ENCODE data around the gene NR6A1. TPM values are rescaled to one million over a fixed set of nuclear protein-coding genes. Genes with fewer than 3 reads are reported as not detected.

Gene NR6A1
- total RNA-seq, 1 experiment from 2014 or later = 99.3 TPM

DNA sequence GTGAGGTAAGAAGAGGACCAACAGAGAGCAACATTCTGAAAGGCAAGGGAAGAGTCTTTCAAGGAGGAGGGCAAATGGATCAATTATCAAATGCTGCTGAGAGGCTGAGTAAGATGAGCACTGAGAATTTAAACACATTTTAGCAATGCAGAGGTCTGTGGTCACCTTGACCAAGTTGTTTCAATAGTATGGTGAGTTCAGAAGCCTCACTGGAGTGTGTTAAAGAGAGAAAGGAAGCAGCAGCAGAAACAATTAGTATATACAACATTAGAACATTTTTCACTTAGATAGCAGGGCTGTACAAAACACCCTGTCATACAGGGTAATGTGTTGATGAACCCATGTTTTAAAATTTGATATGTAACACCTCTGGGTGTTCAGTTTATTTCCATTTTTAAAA is 131.5 kb downstream of the NR6A1 start:
- Mint-ChIP-seq H3K27ac (peak overlapping the region in 2 of 3 experiments; percentile 1 to 2; a peak in 2 of 7 replicates), H3K4me1 (peaks cover 3 to 7% of the 10 kb centered on the region in 2 experiments; a peak in 3 of 4 replicates), H3K36me3 (ENCODE audit: insufficient read depth in 1 of 3, low read depth in 3 of 3) (peaks cover 0 to 7% (median 2%) of the 10 kb centered on the region in 3 experiments; a peak in 3 of 7 replicates), H3K27me3 (ENCODE audit: low read depth) (no peaks in the 10 kb centered on the region), H3K9me3 (no peaks in the 10 kb centered on the region), H3K4me3 (no peak overlapping the region)
- no peak overlapping the region for H2BK12ac ChIP-seq (ENCODE audit: insufficient read length, low read depth, low read length)
- DNase-seq = no peak
- no peak overlapping the region for H2BK5ac ChIP-seq (ENCODE audit: insufficient read length, low read length)
- H4K91ac ChIP-seq (ENCODE audit: insufficient read length, low read depth, low read length) = no peak overlapping the region
- H2BK15ac ChIP-seq (ENCODE audit: low read depth, low read length) = no peak overlapping the region
- no peak overlapping the region for H3K18ac ChIP-seq (ENCODE audit: insufficient read length, low read depth, low read length)
- H3K56ac ChIP-seq (ENCODE audit: insufficient read length, low read depth, low read length) = no peak overlapping the region
- no peaks in the 10 kb centered on the region for H3K27me3 ChIP-seq (ENCODE audit: insufficient read depth, low read length)
- H2AFZ ChIP-seq (ENCODE audit: low read length) = no peak overlapping the region
- H2BK120ac ChIP-seq (ENCODE audit: low read depth, low read length, poor library complexity, severe bottlenecking) = no peak overlapping the region
- no peak overlapping the region for H3T11ph ChIP-seq (ENCODE audit: low read length)
- no peaks in the 10 kb centered on the region for H4K20me1 ChIP-seq (ENCODE audit: control insufficient read depth, insufficient read depth, insufficient read length)
- no peaks in the 10 kb centered on the region for H3K4me1 ChIP-seq (ENCODE audit: insufficient read depth, low read length)
- H2AK5ac ChIP-seq (ENCODE audit: insufficient read length, low read length) = no peak overlapping the region
- peaks cover 5% of the 10 kb centered on the region; the same call in 1 of the 2 replicates for H3K79me2 ChIP-seq (ENCODE audit: insufficient read depth, low read length)
- no peak overlapping the region for H3K27ac ChIP-seq (ENCODE audit: insufficient read length, low read depth, low read length)
- H3K14ac ChIP-seq (ENCODE audit: insufficient read depth, low read length) = no peak overlapping the region
- no peaks in the 10 kb centered on the region for H3K9me3 ChIP-seq (ENCODE audit: control insufficient read depth, low read depth, low read length)
- no peak overlapping the region for H3K4ac ChIP-seq (ENCODE audit: low read depth, low read length)
- H2BK20ac ChIP-seq (ENCODE audit: low read depth, low read length, poor library complexity, severe bottlenecking) = no peak overlapping the region
- H3K4me2 ChIP-seq (ENCODE audit: insufficient read depth, insufficient read length, low read length) = no peak overlapping the region
- peaks cover 3% of the 10 kb centered on the region for H3K79me1 ChIP-seq (ENCODE audit: insufficient read depth, low read depth, low read length, poor library complexity, severe bottlenecking)
- H3K23ac ChIP-seq (ENCODE audit: insufficient read length, low read depth, low read length) = no peak overlapping the region
- H4K5ac ChIP-seq (ENCODE audit: insufficient read length, low read depth, low read length) = no peak overlapping the region
- no peak overlapping the region for H3K9ac ChIP-seq (ENCODE audit: extremely low read depth, insufficient read length, low read length)
- no peak overlapping the region for H4K8ac ChIP-seq (replicated peaks; ENCODE audit: insufficient read length, low read depth, low read length)
- no peaks in the 10 kb centered on the region for H3K23me2 ChIP-seq (ENCODE audit: insufficient read length, low read depth, low read length, poor library complexity, severe bottlenecking)
- TF ChIP-seq, protein P1, sequence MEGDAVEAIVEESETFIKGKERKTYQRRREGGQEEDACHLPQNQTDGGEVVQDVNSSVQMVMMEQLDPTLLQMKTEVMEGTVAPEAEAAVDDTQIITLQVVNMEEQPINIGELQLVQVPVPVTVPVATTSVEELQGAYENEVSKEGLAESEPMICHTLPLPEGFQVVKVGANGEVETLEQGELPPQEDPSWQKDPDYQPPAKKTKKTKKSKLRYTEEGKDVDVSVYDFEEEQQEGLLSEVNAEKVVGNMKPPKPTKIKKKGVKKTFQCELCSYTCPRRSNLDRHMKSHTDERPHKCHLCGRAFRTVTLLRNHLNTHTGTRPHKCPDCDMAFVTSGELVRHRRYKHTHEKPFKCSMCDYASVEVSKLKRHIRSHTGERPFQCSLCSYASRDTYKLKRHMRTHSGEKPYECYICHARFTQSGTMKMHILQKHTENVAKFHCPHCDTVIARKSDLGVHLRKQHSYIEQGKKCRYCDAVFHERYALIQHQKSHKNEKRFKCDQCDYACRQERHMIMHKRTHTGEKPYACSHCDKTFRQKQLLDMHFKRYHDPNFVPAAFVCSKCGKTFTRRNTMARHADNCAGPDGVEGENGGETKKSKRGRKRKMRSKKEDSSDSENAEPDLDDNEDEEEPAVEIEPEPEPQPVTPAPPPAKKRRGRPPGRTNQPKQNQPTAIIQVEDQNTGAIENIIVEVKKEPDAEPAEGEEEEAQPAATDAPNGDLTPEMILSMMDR (conservative IDR thresholded peaks at IDR 0.05) = no peak

All from H9 (cell line).